Measurements from ENCODE around the gene ARMC5.
"Not testable (repeated sequence)": the region's sequence is repeated elsewhere in the genome, so short reads cannot be mapped to it uniquely, and the experiment has no call there.

ARMC5 gene

GRCh38 chr16:31430380-31431052, 28.8 kb upstream of the ARMC5 start:
- no peak overlapping the region for H3K4me3 ChIP-seq (ENCODE audit: low read depth, low read length)

GRCh38 chr16:31435341-31436220, 23.7 kb upstream of the ARMC5 start:
- no peak overlapping the region for H3K4me3 ChIP-seq (ENCODE audit: low read depth, low read length)

- no peak overlapping the region for H3K4me3 ChIP-seq (ENCODE audit: low read depth, low read length)
Measured at GRCh38 chr16:31436221-31437045, 22.9 kb upstream of the ARMC5 start.

- no peak overlapping the region for H3K4me3 ChIP-seq (ENCODE audit: low read depth, low read length)
Measured at GRCh38 chr16:31438414-31438813, 20.9 kb upstream of the ARMC5 start.

GRCh38 chr16:31439023-31439422, 20.3 kb upstream of the ARMC5 start:
- H3K4me3 ChIP-seq (ENCODE audit: low read depth, low read length), result not testable (repeated sequence)

GRCh38 chr16:31439519-31439918, 19.8 kb upstream of the ARMC5 start:
- H3K4me3 ChIP-seq (ENCODE audit: low read depth, low read length), result no peak overlapping the region

GRCh38 chr16:31440516-31441184, 18.7 kb upstream of the ARMC5 start:
- no peak overlapping the region for H3K4me3 ChIP-seq (ENCODE audit: low read depth, low read length)

- no peak overlapping the region for H3K4me3 ChIP-seq (ENCODE audit: low read depth, low read length)
Measured at GRCh38 chr16:31441956-31442355, 17.3 kb upstream of the ARMC5 start.

- H3K4me3 ChIP-seq (ENCODE audit: low read depth, low read length), result not testable (repeated sequence)
Measured at GRCh38 chr16:31445931-31446330, 13.4 kb upstream of the ARMC5 start.

- no peak overlapping the region for H3K4me3 ChIP-seq (ENCODE audit: low read depth, low read length)
Measured at GRCh38 chr16:31451201-31451600, 8.1 kb upstream of the ARMC5 start.

- no peak overlapping the region for H3K4me3 ChIP-seq (ENCODE audit: low read depth, low read length)
Measured at GRCh38 chr16:31451681-31452351, 7.5 kb upstream of the ARMC5 start.

- no peak overlapping the region for H3K4me3 ChIP-seq (ENCODE audit: low read depth, low read length)
Measured at GRCh38 chr16:31452631-31453106, 6.6 kb upstream of the ARMC5 start.

- H3K4me3 ChIP-seq (ENCODE audit: low read depth, low read length), result no peak overlapping the region
Measured at GRCh38 chr16:31453255-31454204, 5.8 kb upstream of the ARMC5 start.

- no peak overlapping the region for H3K4me3 ChIP-seq (ENCODE audit: low read depth, low read length)
Measured at GRCh38 chr16:31455601-31456314, 3.5 kb upstream of the ARMC5 start.

- H3K4me3 ChIP-seq (ENCODE audit: low read depth, low read length), result no peak overlapping the region
Measured at GRCh38 chr16:31456988-31457360, 2.3 kb upstream of the ARMC5 start.

- peak overlapping the region; percentile 85 for H3K4me3 ChIP-seq (ENCODE audit: low read depth, low read length)
Measured at GRCh38 chr16:31458073-31458843, 1.0 kb upstream of the ARMC5 start.

- H3K4me3 ChIP-seq (ENCODE audit: low read depth, low read length), result peak overlapping the region; percentile 85
Measured at GRCh38 chr16:31459687-31460581, 633 bp downstream of the ARMC5 start.

All from iPS-11a (cell line).